Thymus (tissue), 11 donors: ENCODE data around the gene GPSM1. TPM values are rescaled to one million over a fixed set of nuclear protein-coding genes. Genes with fewer than 3 reads are reported as not detected.

ENCODE experiments used
- DNase-seq, 9 donors: peaks; one replicate each; pipeline ENCODE4 v3.0.0-alpha.2; 2013; ENCODE audit warnings: low spot score in 9 of 9, low read depth in 6 of 9, missing footprints in 1 of 9
- H3K27ac ChIP-seq, 2 donors: one replicate each; pipeline ENCODE4 v1.5.1; 2013; ENCODE audit warnings: control low read depth in 1 of 2, low read depth in 1 of 2, low read length in 1 of 2, mild to moderate bottlenecking in 1 of 2, moderate library complexity in 1 of 2
- H3K27me3 ChIP-seq, 2 donors: one replicate each; pipeline ENCODE4 v1.5.1; 2013; ENCODE audit warnings: low read length in 1 of 2; ENCODE audit not compliant: control insufficient read depth in 2 of 2, insufficient read depth in 1 of 2
- H3K36me3 ChIP-seq, 2 donors: one replicate each; pipeline ENCODE4 v1.5.1; 2013; ENCODE audit warnings: low read length in 1 of 2, mild to moderate bottlenecking in 1 of 2, moderate library complexity in 1 of 2; ENCODE audit not compliant: control insufficient read depth in 2 of 2, insufficient read depth in 2 of 2
- H3K4me1 ChIP-seq, 2 donors: one replicate each; pipeline ENCODE4 v1.5.1; 2013; ENCODE audit warnings: low read length in 2 of 2; ENCODE audit not compliant: control insufficient read depth in 2 of 2, insufficient read depth in 2 of 2
- H3K4me3 ChIP-seq, 2 donors: one replicate each; pipeline ENCODE4 v1.5.1; 2013; ENCODE audit warnings: low read length in 2 of 2, control low read depth in 1 of 2, mild to moderate bottlenecking in 1 of 2
- H3K9me3 ChIP-seq, 2 donors: one replicate each; pipeline ENCODE4 v1.5.1; 2013; ENCODE audit warnings: low read length in 1 of 2, mild to moderate bottlenecking in 1 of 2; ENCODE audit not compliant: control insufficient read depth in 2 of 2, insufficient read depth in 1 of 2
- WGBS: extraction: QIAGEN DNeasy Blood & Tissue Kit; methylation state at CpG from one replicate; pipeline ENCODE4 v1.1.7; 2013; 5-methylcytosine and 5-hydroxymethylcytosine counted together
- polyA plus RNA-seq: library from polyadenylated mRNA; stranded (reverse); fragments of 200-250 nt; gene quantifications from one replicate; pipeline ENCODE4 v1.2.3, GENCODE V29; 2013
- total RNA-seq: library from RNA; stranded (reverse); fragments of 120-200 nt; gene quantifications from one replicate; pipeline ENCODE4 v1.2.4, GENCODE V29; 2013
- donor health status: healthy.

GPSM1 gene
- total and polyA plus RNA-seq, 2 donors = 6.1 to 13.1 TPM

DNA sequence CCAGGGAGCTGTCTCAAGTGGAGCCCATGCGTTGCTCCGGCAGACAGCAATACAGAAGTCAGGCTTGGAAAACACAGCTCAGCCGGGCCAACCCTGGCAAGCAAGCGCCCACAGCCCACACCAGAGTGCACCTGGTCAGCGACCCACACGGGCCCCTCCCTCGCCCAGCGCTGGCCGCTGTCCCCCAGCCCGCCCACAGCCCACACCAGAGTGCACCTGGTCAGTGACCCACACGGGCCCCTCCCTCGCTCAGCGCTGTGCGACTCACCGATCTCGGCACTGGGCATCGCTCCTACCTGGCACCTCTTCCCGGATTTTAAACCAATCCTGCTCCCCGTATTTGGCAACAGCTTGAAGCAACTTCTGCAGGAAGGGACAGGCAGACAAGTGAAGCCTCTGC is 59.9 kb downstream of the GPSM1 start:
- DNase-seq = no peak
- no peaks in the 10 kb centered on the region for H3K27me3 ChIP-seq
- H3K36me3 ChIP-seq = peaks cover 58 to 75% of the 10 kb centered on the region in 2 donors
- no peak overlapping the region for H3K4me3 ChIP-seq
- H3K27ac ChIP-seq = no peak overlapping the region
- H3K9me3 ChIP-seq = no peaks in the 10 kb centered on the region
- H3K4me1 ChIP-seq = peaks cover 0 to 4% of the 10 kb centered on the region in 2 donors
- 98% methylated on average over 19 of the region's 19 CpGs for WGBS

DNA sequence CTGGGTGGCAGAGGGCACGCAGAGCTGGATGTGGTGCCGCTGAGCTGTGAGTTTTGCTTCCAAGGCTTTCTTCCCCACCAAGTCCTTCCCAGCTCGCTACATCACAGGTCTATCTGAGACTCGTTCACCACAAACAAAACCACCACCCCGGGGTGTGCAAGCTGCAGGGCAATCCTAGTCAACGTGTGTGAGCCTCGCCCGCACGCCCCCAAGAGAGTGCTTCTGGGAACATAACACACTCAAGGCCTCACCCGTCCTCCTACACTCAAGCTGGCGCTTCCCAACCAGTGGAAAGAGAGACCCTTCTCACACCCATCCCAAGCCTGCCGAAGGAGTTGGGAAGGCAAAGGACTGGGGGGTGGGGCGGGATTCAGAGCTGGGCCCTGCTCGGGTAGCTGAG is 62.1 kb downstream of the GPSM1 start:
- peaks cover 0 to 4% of the 10 kb centered on the region in 2 donors for H3K4me1 ChIP-seq
- no peak for DNase-seq
- no peaks in the 10 kb centered on the region for H3K27me3 ChIP-seq
- no peak overlapping the region for H3K27ac ChIP-seq
- no peaks in the 10 kb centered on the region for H3K9me3 ChIP-seq
- no peak overlapping the region for H3K4me3 ChIP-seq
- peaks cover 60 to 75% of the 10 kb centered on the region in 2 donors for H3K36me3 ChIP-seq
- WGBS = 91% methylated on average over 14 of the region's 14 CpGs

- H3K9me3 ChIP-seq = no peaks in the 10 kb centered on the region
- H3K27me3 ChIP-seq = no peaks in the 10 kb centered on the region
- 97% methylated on average over 28 of the region's 28 CpGs for WGBS
- peaks cover 82 to 91% of the 10 kb centered on the region in 2 donors for H3K36me3 ChIP-seq
- H3K27ac ChIP-seq = no peak overlapping the region
- H3K4me3 ChIP-seq = no peak overlapping the region
- no peak for DNase-seq
- no peaks in the 10 kb centered on the region for H3K4me1 ChIP-seq
Observed at GRCh38 chr9:136391737-136392537, 64.6 kb downstream of the GPSM1 start.

GRCh38 chr9:136392538-136393449 is 65.5 kb downstream of the GPSM1 start:
- no peaks in the 10 kb centered on the region for H3K4me1 ChIP-seq
- DNase-seq = no peak
- no peaks in the 10 kb centered on the region for H3K27me3 ChIP-seq
- no peak overlapping the region for H3K27ac ChIP-seq
- WGBS = 98% methylated on average over 21 of the region's 21 CpGs
- peaks cover 80 to 88% of the 10 kb centered on the region in 2 donors for H3K36me3 ChIP-seq
- no peaks in the 10 kb centered on the region for H3K9me3 ChIP-seq
- H3K4me3 ChIP-seq = no peak overlapping the region

DNA sequence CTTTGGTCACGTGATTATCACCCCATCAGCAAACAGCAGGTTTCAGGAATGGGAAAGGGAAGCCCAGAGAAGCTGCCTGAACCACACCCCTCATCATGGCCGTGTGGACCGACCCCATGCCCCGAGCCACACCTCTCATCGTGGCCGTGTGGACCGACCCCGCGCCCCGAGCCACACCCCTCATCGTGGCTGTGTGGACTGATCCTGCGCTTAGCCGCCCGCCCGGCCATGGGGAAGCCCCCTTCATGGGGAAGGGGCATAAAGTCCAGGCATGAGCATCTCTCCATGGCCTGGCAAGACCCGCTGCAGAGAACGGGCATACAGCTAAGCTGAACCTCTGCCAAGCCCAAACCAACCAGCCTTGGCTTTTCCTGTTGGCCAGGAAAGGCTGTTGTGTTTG is 66.2 kb downstream of the GPSM1 start:
- peaks cover 77 to 84% of the 10 kb centered on the region in 2 donors for H3K36me3 ChIP-seq
- 97% methylated on average over 17 of the region's 17 CpGs for WGBS
- H3K27me3 ChIP-seq = no peaks in the 10 kb centered on the region
- DNase-seq = no peak
- H3K4me1 ChIP-seq = peaks cover 0 to under 1% of the 10 kb centered on the region in 2 donors
- no peak overlapping the region for H3K27ac ChIP-seq
- H3K4me3 ChIP-seq = no peak overlapping the region
- no peaks in the 10 kb centered on the region for H3K9me3 ChIP-seq

DNA sequence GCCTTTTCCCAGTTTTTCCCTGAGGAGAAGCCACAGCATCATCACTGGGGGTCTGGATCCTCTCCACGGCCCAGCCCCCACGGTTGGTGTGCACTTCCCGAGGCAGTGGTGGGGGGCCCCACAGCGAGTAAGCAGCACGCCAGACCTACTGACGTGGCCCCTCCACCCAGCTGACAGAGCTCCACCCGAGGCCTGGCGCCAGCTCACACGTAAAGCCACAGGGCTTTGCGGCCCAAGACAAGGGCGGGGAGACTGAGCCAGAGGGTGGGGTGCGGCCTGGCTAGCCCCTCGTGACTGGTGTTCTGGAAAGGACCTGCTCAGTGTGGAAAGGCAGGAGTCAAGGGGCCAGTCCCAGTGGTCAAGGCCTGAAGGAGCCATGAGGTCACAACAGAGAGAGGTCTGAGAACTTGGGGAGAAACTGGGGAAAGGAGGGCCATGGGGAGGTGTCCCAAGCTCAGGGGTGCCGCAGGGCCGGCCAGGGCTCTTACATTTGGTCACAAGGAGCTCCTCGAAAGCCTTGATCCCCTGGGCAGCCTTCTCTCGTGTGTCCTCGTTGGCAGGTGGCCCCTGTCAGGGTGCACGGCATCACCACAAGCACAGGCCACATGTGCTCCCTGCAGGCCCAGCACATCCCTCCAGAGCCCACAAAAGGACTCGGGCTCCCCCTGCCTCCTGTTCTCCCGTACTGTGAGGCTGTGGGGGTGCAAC is 67.1 kb downstream of the GPSM1 start:
- Histone ChIP-seq H3K36me3 (peaks cover 70 to 75% of the 10 kb centered on the region in 2 donors), H3K4me3 (no peak overlapping the region), H3K4me1 (peaks cover 7 to 10% of the 10 kb centered on the region in 2 donors), H3K9me3 (no peaks in the 10 kb centered on the region), H3K27ac (no peak overlapping the region), H3K27me3 (peaks cover 0 to 2% of the 10 kb centered on the region in 2 donors)
- 96% methylated on average over 21 of the region's 21 CpGs for WGBS
- DNase-seq = no peak

- no peak overlapping the region for H3K4me3 ChIP-seq
- DNase-seq = no peak
- H3K27me3 ChIP-seq = peaks cover 0 to 2% of the 10 kb centered on the region in 2 donors
- no peak overlapping the region for H3K27ac ChIP-seq
- no peaks in the 10 kb centered on the region for H3K9me3 ChIP-seq
- 98% methylated on average over 13 of the region's 13 CpGs for WGBS
- peaks cover 66 to 71% of the 10 kb centered on the region in 2 donors for H3K36me3 ChIP-seq
- H3K4me1 ChIP-seq = peaks cover 7 to 11% of the 10 kb centered on the region in 2 donors
Observed at GRCh38 chr9:136395020-136395340, 67.6 kb downstream of the GPSM1 start.

- WGBS = 97% methylated on average over 26 of the region's 26 CpGs
- DNase-seq = no peak
- H3K9me3 ChIP-seq = no peaks in the 10 kb centered on the region
- H3K27me3 ChIP-seq = peaks cover 0 to 2% of the 10 kb centered on the region in 2 donors
- peaks cover 66% of the 10 kb centered on the region in 2 donors for H3K36me3 ChIP-seq
- peaks cover 10 to 15% of the 10 kb centered on the region in 2 donors for H3K4me1 ChIP-seq
- no peak overlapping the region for H3K4me3 ChIP-seq
- H3K27ac ChIP-seq = no peak overlapping the region
Observed at GRCh38 chr9:136395345-136396218, 68.2 kb downstream of the GPSM1 start.
